GM23248 (cell line): ENCODE measurements around the gene PTPN6.

Experiments
- EZH2 ChIP-seq: fragments of 200-600 bp; sonication (generic); IDR thresholded peaks from 2 replicates; pipeline ENCODE4 v1.6.1; 2018; ENCODE audit warnings: antibody characterized with exemption, mild to moderate bottlenecking; ENCODE audit not compliant: insufficient read depth, poor library complexity, severe bottlenecking
- EZH2phosphoT487 ChIP-seq: fragments of 200-600 bp; sonication (generic); IDR thresholded peaks from 2 replicates; pipeline ENCODE4 v1.6.1; 2018; ENCODE audit warnings: antibody characterized with exemption, moderate library complexity, mild to moderate bottlenecking, low read depth; ENCODE audit not compliant: insufficient read depth

DNA sequence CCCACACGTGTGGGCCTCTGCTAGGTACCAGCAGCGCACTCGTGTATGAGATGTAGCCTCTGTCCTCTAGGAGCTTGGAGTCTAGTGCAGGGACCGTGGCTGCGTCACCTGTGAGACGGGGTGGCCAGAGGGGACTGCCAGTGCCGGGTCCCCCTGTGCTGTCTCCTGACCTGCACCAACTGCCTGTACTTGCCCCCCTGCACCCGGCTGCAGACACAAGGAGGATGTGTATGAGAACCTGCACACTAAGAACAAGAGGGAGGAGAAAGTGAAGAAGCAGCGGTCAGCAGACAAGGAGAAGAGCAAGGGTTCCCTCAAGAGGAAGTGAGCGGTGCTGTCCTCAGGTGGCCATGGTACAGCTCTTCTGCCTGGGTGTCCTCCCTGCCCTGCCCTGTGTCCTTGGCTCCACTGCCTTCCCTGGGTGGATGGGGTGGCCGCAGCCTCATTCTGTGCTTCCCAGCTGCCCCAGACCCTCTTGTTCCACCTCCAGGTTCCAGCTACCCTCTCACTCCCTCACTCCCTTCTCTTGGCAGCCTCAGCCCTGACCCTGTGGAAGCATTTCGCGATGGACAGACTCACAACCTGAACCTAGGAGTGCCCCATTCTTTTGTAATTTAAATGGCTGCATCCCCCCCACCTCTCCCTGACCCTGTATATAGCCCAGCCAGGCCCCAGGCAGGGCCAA is 9.6 kb downstream of the PTPN6 start:
- no peak for TF ChIP-seq EZH2
- no peak for TF ChIP-seq EZH2phosphoT487
